ENCODE results near the gene USH2A.
A peak's percentile ranks its signal among the peaks of the same experiment; 100 is the strongest.

USH2A gene

DNA sequence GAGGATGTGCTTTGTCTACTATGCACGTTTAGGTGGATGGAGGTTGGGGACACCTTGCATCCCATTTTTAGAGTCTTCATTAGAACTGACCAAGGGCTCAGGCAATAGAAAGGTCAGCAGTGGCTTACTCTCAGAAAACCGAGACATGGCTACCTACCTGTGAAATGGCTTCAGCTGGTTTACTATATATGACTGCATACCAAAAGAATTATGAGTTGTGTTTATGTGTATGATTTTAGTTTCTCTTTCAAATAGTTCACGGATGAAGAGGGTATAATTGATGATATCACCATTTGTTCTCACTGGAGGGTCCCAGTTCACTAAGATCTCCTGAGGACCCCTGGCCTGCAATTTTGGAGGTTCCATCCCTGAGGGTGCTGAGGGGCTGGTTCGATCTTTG lies 749.3 kb downstream of the USH2A start:
- no peak for DNase-seq

DNA sequence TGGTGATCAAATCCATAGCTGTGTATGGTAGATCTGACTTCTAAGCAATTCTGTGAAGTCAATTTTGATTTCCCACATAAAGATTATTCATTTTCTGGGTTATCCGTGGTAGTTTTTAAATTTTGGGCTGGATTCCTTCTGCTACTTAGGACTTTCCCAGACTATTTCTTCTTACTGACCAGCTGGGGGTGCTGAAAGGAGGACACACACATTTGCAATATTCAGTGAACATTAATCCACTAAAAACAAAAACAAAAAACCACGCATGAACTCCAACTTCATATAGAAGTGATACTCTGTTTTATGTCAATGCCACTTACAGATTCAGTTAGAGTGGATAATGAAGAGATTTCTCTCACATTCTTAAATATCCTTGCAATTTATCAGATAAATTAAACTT lies 750.8 kb downstream of the USH2A start:
- no peak for DNase-seq

DNA sequence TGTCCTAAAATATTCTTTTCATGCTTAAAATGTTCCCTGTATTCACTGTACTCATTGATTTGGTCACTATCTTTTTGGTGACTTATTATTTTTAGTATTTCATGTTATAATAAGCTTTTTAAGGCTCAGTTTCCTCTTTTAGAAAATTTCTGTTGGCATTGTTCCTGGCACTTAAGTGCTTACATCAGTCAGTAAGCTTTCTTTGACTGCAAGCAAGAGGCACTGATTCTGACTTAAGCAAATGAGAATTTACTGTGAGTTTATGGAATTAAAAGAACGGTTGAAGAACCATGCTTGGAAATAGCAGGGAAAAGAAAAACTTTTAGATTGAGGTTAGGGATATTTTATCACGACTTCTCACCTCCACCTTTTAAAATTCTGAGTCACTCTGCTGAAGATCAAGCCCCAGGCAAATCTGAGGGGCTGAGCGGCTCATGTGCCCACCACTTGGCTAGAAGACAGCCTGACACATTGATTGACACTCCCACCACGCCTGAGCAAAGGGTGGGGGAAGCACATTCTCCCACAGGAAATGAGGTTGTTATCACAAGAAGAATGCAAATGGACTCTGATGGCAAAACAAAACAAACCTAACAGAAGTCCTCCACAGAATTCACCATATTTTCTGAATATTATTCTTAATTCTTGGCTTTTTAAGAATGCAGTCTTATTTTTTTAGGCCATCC lies 753.3 kb downstream of the USH2A start:
- no peak for DNase-seq

DNA sequence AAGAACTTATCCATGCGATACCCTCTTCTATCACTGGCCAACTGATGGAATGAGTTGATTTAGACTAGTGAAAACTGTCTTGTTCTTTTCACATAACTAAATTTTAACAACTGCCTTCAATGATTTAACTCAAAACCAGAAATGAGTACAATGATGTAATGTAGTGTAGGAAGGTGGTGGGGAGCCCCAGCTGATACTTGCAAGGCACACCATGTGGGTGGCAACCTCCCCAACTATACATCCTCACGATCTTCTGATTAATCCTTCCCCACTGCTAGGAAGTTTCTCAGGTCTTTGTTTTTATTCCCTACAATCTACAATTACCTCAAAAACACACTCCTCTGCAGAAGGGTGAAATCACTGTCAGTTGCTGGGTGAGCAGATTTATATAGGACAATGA lies 755.5 kb downstream of the USH2A start:
- no peak for DNase-seq

DNA sequence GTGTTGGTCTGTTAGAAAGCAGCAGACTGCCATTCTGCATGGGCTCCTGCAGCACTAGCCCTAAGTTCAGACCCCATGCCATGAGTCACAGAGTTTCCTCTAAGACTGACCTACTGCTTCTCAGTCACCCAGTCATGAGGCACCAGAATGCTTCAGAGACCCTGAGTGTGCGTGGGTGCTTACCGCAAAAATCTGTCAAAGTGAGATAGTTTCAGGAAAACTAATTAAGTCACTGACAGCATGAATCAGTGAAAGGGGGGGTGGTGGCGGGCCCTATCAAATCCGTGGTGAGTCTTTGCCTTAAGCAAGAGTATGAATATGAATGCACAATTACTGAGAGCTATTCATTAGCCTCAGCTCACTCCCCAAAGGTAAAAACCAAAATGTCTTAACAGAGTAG lies 758.0 kb downstream of the USH2A start:
- DNase-seq = no peak

DNA sequence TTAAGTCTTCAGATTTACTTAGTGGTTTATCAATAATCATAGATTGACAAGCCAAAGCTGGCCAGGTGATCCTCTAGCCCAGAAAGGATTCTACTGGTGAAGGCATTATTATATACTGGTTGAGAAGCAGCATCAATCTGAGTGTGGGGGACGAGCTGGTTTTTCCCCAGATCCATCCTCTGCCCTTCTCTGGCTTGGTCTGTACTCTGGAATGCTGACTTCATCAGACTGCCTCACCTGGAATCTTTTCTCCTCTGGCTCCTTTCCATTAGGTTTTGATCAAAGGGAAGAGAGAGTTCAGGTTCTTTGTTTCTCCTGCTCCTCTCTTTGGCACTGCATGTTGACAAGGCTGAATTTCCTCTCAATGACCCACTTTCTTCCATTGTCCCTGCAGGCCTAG lies 762.2 kb downstream of the USH2A start:
- no peak for DNase-seq

DNA sequence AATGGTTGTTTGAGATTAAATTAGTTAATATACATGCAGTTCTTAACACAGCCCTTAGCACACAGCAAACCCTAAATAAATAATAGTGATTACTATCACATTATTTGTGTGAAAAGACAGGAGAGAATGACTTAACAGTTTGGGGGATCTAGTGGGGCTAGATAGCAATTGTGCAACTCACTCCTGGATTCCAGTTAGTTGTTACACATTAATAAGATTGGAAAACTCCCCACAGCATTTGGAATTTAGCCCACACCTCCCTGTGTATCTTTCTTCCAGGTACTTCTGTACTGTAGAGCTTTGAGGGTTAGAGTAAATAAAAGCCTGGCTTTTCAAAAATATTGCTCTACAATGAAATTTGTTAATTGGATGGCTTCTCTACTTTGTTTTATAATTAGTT lies 763.0 kb downstream of the USH2A start:
- no peak for DNase-seq

DNA sequence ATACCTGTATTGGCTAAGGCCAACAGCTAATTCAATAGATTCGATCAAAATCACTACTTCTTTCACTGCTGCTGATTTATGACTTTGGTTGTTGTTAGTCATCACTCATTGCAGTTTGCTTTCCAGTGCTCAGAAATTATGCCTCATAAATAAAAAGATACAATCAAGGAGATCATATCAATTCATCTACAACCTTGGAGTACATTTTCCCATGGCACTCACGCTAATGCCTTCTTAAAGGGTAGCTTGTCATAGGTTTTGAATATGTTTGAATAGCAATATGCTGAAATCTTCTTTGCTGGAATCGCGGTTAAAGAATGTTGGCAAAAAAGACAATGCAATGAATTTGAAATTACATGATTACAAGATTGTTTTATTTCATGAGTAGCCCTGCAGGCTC lies 766.2 kb downstream of the USH2A start:
- DNase-seq = no peak

DNA sequence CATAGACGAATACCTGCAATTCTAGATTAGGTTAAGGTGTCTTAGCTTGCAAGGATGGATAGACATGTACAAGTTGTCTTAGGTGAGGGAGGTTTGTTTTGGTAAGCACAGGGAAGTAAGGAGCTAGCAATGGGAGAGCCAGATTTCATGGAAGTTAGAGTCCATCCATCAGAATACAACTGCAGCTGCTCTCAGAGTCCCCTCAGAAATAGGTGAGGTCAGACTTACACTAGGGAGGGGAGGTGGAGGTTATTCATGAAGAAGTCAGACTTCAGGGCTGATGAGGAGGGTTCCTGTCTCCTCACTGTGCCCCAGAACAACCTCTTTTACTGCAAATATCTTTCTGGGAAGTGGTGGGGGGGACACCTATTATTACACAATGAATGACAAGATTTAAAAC lies 770.9 kb downstream of the USH2A start:
- no peak for DNase-seq

DNA sequence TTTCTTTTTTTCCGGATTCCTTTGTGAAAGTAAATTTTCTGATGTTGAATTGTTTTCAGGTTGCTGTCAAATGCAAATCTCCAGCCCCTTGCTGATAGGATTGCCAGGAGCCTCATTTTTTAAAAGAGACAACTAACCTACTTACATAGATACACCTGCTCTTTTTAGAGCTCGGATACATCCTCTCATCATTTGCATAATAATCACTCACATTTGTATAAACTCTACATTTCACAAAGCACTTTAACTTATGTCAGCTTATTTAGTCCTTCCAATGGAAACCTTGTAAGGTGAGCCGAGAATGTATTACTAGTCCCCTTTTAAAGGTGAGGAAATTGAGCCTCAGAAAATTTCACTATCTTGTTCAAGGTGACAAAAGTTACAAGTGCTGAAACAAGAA lies 771.4 kb downstream of the USH2A start:
- peak; percentile 85 for DNase-seq

DNA sequence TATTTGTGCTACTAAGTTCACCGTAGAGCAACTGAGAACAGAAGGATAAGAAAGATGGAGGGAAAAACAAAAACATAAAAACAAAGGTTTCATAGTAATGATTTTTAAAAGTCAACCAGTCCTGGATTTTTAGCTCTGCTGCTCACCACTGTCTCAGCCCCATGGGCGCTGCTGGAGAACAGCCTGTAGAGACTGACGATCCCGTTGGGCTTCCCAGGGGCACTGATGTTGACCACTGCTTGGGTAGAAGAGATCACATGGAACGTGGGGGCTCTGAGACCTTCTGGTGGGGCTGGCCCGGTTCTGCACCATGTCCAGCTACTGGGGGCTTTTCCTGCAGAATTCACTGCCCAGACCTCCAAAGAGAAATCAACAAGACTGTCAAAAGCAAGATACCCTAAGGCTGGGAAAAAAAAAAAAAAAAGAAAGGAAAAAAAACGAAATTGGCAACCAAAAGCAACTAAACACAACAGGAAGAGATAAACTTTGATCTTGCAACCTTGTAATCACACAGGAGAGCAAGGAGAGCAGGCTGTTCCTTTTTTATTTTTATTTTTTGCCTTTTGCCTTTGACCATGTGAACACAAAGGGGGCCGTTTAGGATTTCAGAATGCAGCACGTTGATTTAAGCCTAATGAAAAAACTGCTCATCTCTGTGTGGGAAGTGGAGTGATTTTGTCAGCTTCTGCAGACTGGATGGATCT lies 772.6 kb downstream of the USH2A start:
- no peak for DNase-seq

DNA sequence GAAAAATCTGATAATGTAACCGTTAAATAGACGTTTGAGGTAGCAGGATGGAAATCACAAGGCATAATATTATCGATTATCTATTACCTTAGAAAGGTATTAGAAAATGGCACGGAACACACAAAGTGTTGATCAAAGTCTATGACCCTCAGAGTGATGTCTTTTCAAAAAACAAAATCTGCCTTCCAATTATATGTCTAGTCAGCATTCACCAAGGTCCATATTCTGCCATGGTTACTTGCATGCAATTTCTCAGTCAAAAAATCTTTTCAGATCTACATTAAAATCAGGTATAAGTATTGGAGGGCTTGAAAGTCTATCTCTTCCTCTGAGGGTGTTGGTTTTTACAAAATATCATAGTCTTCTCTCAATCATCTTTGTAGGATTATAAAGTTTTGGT lies 774.3 kb downstream of the USH2A start:
- DNase-seq = no peak

DNA sequence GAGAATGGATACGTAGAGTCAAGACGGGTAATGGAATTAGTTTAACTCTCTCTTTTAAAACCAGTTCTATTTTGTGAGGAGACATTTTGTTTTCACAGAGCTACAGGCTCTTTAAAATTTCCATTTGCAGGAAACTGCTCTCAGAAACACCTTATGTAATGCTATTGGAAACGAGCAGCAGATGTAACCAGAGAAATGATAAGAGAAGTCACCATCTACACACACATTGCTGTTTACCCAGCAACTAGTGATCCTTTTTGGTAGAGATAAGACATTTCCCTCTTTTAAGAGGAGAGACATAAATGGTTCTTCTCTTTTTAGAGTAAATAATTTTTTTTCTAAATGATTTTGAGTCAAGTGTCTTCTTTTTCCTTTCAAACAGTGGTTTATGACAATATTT lies 775.5 kb downstream of the USH2A start:
- DNase-seq = no peak

DNA sequence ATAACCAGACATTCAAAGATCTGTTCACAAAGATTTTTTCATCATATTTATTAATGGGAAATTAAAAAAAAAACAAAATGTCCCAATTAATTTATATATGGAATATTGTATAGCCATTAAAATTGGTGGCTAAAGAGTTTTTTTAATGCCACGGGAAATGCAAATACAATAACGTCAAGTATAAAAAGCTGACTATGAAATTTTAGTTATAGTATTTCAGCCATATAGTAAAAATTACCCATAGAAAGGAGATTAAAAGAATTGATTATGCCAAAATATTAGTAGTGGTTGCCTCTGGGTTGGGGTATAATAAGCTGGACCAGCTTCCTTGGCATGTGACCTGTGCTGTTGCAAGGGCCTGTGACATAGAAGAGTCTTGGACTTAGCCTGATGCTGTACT lies 777.4 kb downstream of the USH2A start:
- no peak for DNase-seq

DNA sequence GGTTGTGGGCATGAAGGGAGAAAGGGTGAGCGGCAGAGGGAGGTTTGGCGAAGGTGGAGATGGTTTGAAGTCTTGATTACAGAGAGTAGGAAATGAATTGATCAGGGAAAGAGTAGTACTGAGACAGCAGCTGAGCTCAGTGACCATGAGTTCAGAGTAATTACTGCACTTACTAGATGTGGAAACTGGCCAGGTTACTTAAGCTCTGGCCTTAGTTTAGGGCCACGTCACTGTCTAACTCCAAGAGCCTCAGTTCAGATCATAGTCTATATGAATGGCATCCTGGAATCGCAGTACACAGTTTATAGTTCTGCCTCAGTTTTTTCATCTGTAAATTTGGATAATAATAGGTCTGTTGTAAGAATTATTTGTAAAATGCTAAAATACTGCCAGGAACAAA lies 778.1 kb downstream of the USH2A start:
- no peak for DNase-seq

DNA sequence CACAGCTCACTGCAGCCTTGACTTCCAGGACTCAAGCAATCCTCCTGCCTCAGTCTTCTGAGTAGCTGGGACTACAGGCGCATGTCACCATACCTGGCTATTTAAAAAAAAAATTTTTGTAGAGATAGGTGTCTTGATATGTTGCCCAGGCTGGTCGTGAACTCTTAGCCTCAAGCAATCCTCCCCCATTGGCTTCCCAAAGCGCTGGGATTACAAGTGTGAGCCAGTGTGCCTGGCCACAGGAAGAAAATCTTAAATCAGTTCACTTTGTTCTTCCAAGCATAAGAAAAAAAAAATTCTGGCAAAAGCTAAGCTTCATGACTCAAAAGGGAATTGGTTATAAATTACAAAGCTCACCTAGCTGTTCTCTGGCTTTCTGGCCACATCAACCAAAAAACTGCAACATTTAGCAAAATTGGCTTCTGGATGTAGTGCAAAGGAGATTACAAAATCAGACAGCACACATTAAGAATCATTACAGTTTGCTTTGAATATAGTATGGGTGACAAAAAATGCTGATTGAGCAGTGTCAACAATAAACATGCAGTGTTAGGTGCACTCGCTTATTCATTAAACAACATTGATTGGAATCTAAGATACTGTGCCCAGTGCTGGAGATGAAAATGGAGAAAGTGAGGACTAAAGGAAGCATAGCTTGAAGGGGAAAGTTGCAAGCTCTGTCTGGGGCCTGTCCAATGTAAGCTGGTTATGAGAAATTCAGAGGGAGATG lies 779.5 kb downstream of the USH2A start:
- no peak for DNase-seq

DNA sequence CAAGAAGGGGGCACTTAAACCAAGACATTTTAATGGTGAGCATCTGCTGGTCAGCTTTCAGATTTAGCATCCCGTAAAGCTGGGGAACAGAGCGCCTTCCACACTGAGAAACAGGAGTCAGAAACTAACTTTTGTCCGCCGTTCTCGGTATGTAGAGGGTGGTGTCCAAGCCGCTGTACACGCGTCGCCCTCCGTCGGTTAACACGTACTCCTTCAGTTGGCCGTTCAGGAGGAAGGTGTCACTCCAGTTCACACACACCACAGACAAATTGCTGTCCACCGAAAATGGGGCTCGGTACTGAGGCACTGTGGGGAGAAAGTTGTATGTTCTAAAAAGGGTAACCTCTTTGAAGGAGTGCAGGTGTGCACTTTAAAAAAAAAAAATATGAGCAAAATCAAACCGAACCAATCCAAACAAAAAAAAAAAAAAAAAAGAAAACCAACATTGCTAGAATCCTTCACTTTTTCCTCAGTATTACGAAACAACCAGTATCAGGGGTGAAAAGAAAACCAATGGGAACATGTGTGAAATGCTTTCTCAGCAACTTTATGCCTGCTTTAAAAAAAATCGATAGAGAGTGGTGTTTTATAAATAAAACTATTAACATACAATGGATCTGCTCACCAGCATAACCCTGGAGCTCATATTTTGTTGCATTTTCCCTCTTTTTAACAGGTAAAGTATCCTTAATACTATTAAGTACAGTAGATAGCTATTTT lies 782.7 kb downstream of the USH2A start:
- DNase-seq = no peak

DNA sequence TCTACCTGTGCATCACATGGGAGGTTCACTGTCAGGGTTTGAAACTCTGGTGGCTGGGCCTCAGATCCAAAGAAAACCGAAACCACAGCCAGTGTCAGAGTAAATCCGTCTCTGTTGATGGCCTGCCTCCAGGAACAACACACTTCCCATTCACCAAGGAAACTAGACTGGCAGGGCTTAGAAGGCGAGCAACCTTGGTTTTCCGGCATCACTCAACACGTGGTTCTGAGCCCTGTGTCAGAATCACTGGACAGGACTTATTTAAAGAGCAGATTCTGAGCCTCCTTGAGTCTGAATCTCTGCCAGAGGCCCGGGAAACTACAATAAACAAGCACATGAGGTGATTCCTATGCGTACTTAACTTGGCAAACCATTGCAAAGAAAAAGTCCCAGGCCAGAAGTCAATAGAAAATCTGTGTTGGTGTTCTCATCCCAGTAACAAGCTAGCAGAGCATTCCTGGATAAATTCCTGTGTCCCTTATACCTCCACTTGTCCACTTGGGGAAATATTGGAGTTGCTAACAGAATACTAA lies 786.1 kb downstream of the USH2A start:
- no peak for DNase-seq

DNA sequence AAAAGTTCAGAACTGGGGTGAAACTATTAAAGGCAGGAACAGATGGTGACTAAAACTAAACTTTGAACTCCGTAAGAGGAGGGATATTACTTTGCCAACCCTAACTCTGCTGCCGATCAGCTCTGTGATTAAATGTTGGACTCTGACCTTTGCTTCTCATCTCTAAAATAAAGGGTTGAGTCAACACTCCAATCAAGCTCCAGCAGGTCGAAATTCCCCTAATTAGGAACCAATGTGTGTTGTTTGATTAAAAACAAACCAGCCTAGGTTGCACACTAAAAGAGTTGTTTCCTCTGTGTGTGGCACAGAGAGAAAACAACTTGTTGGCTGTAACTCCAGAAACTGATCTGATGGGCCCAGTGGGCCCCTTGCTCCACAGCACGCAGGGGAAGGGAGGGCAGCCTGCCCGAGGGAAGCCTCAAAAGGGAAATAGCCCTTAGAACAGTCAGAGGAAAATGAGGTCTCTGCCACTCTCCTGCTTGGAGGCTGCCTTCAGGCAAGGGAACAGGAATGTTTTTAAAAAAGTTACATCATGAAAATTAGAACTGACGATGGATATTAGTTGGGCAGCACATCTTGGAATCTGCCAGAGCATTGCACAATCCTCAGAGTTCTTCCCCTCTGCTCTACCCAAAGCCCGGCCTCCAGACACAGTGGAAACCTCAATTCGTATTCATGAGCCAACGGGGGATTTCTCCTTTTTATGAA lies 786.8 kb downstream of the USH2A start:
- DNase-seq = no peak

DNA sequence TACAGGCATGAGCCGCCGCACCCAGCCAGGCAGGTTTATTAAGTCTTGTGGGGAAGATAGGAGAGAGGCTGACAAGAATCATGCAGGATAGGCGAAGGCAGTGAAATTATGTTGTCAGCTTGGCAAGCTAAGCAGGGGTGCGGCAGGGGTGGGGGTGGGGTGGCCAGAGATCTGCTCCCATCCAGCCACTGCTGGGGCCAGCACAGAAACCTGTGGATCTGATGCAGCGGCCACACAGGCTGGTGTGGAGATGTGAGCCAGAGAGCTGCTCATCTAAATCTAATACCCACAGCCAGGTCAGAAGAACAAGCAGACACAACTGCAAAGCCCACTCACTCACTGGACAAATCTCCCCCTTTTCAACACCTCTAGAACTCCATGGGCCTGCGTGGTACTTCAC lies 787.4 kb downstream of the USH2A start:
- DNase-seq = no peak

DNA sequence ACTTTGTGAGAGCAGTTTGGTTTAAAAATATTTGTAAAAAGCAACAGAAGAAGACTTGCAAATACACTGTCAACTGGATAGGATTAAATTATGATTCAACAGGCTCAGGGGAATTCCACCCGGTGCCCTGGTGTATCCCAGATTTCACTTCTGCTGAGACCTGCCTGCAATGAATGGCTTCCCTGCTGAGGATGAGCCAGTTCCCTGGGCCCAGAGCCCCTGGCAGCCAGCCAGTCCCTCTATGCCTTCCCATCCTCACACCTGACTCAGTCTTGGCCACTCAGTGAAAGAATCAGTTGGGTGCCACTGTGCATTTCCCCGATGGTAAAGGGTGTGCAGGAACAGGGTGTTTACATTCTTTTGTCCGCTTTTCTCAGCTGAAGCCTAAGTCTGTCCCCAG lies 791.8 kb downstream of the USH2A start:
- no peak for DNase-seq

DNA sequence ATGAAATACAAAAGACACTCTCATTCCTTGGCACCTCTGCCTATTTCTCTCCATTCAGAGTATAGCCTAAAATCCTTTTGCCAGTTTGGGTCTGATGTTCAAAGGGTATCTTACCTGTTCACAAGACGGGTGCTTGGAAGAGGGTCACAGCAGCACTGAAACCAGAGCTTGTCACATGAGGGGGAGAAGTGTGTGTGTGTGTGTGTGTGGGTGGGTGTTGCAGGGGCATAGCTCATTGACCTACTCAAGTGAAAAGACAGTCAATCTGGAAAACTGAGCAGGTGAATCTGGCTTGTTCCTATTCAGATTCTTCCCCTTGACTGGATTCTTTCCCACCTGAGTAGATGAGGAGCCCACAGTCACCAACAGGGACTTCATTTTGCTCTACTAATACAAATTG lies 792.2 kb downstream of the USH2A start:
- DNase-seq = no peak

DNA sequence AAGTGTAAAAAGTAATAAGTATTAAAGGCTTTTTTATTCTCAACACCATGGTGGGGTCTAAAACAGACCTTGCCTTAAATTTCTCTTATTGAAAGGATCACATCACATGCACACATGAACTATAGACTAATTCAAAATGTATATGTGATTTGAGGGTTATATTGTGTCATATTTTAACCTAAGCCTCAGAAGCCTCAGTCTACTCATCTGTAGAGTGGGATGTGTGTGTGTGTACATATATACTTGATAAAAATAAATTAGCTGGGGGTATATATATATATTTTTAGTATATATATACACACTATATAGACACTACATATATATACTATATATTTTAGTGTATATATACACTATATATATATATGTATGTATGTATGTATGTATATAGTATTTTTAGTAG lies 797.3 kb downstream of the USH2A start:
- no peak for DNase-seq

Measured in NCI-H526 treated with DMSO at 0.1 percent for 48 hours (cell line).